ENCODE results near the gene RNU5B-1. TPM values are rescaled to one million over a fixed set of nuclear protein-coding genes. Genes with fewer than 3 reads are reported as not detected.

RNU5B-1 gene
- total and polyA plus RNA-seq, 2 of the 4 experiments (the other 2 are of a cell fraction), result not detected

GRCh38 chr15:65292938-65293518 is 11.4 kb upstream of the RNU5B-1 start:
- Histone ChIP-seq H3K18ac (ENCODE audit: low read depth, low read length) (no peak overlapping the region), H3K27me3 (ENCODE audit: control insufficient read depth, insufficient read depth, low read length) (peaks cover 7% of the 10 kb centered on the region), H2AFZ (replicated peaks; ENCODE audit: low read length, poor library complexity) (no peak overlapping the region), H3K14ac (replicated peaks; ENCODE audit: low read depth, low read length) (no peak overlapping the region), H4K8ac (ENCODE audit: low read depth in 2 of 2, low read length in 2 of 2) (no peak overlapping the region), H2BK20ac (ENCODE audit: low read depth, low read length) (no peak overlapping the region), H2AK9ac (replicated peaks; ENCODE audit: low read depth, low read length, poor library complexity) (no peak overlapping the region), H2BK15ac (ENCODE audit: low read depth, low read length) (no peak overlapping the region), H2AK5ac (ENCODE audit: low read depth, low read length) (no peak overlapping the region), H3K23ac (ENCODE audit: low read depth, low read length) (0 out of 2 replicates have a peak overlapping the region, but pooled peaks have one; percentile 59), H4K91ac (ENCODE audit: insufficient read depth, low read depth, low read length) (no peak overlapping the region), H3K9me3 (ENCODE audit: control insufficient read depth, insufficient read depth, low read length) (no peaks in the 10 kb centered on the region), H3K79me1 (ENCODE audit: low read depth in 1 of 2, low read length in 2 of 2) (no peaks in the 10 kb centered on the region), H3K56ac (ENCODE audit: extremely low read depth, insufficient read depth, low read length) (no peak overlapping the region), H2BK5ac (ENCODE audit: low read depth, low read length, poor library complexity, severe bottlenecking) (no peak overlapping the region), H3K4me3 (ENCODE audit: insufficient read depth, low read depth, low read length) (no peak overlapping the region), H3K27ac (ENCODE audit: insufficient read depth, low read length) (no peak overlapping the region), H3K9me1 (ENCODE audit: insufficient read depth, low read length) (no peaks in the 10 kb centered on the region), H4K5ac (ENCODE audit: low read depth, low read length) (no peak overlapping the region), H4K20me1 (ENCODE audit: insufficient read depth, low read length) (0 out of 2 replicates have a peak, but pooled peaks cover 4% of the 10 kb centered on the region), H3K4me1 (ENCODE audit: control insufficient read depth, insufficient read depth, low read length) (no peaks in the 10 kb centered on the region), H3K4ac (ENCODE audit: low read depth, low read length) (no peak overlapping the region), H3K4me2 (ENCODE audit: low read depth, low read length) (no peak overlapping the region), H2BK120ac (ENCODE audit: low read depth, low read length) (no peak overlapping the region), H3K36me3 (ENCODE audit: control insufficient read depth, insufficient read depth, low read length) (no peaks in the 10 kb centered on the region), H3K9ac (ENCODE audit: low read depth, low read length) (no peak overlapping the region)
- ChIA-PET POLR2A (ENCODE audit: unreplicated experiment) (no interaction called here), CTCF (no interaction called here)
- WGBS, 2 experiments (ENCODE audit: extremely low coverage in 2 of 2, insufficient read length in 1 of 2), result 75% methylated on average over 1 of the region's 1 CpG; no CpG with 5 or more reads in 1 of the 2 experiments
- dilution Hi-C loops (cut with HindIII; ENCODE audit: low sequenced_read_pairs, unreplicated experiment) (no loop called here), intact Hi-C loops (cut with micrococcal nuclease) (no loop called here), in situ Hi-C loops (cut with MboI; ENCODE audit: low sequenced_read_pairs) (no loop called here)
- ATAC-seq (ENCODE audit: low read depth) (no peak), DNase-seq (no peak)
- TF ChIP-seq CTCF (conservative IDR thresholded peaks at IDR 0.05; ENCODE audit: low read depth, low read length) (no peak), ELK1 (IDR thresholded peaks at IDR 0.05; ENCODE audit: borderline replicate concordance, low read depth, low read length) (no peak), FOS (IDR thresholded peaks at IDR 0.05; ENCODE audit: low read depth, low read length) (no peak), CHD1 (IDR thresholded peaks at IDR 0.05; ENCODE audit: low read depth, low read length) (no peak), POLR2A (IDR thresholded peaks at IDR 0.05; ENCODE audit: low read depth, low read length) (no peak), RCOR1 (IDR thresholded peaks at IDR 0.05; ENCODE audit: insufficient replicate concordance, low read length) (no peak), BHLHE40 (IDR thresholded peaks at IDR 0.05; ENCODE audit: low read depth, low read length) (no peak), RFX5 (IDR thresholded peaks at IDR 0.05; ENCODE audit: low read depth, low read length) (no peak), NFE2L2 (IDR thresholded peaks at IDR 0.05; ENCODE audit: low read depth, low read length) (no peak)
- no TSS peak for BruUV-seq (replicated peaks)
